Right forelimb (tissue), 1 donor: Measurements from ENCODE around the gene CDHR1.
A peak's percentile ranks its signal among the peaks of the same experiment; 100 is the strongest.
"Not testable (repeated sequence)": the region's sequence is repeated elsewhere in the genome, so short reads cannot be mapped to it uniquely, and the experiment has no call there.

ENCODE experiments used
- DNase-seq: peaks from one replicate; pipeline ENCODE4 v3.0.0-alpha.2; 2018

Gene CDHR1

DNA sequence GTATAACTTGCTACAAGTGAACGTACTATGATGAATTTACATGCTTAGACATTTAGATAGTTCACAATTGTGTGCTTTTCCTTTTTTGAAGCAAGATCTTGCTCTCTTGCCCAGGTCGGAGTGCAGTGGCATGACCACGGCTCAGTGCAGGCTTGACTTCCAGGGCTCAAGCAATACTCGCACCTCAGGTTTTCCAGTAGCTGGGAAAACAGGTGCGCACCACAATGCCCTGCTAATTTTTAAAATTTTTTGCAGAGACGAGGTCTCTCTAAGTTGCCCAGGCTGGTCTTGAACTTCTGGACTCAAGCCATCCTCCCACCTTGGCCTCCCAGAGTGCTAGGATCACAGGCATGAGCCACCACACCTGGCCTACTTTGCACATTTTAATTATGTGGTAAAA lies 18.9 kb upstream of the CDHR1 start:
- no peak for DNase-seq

DNA sequence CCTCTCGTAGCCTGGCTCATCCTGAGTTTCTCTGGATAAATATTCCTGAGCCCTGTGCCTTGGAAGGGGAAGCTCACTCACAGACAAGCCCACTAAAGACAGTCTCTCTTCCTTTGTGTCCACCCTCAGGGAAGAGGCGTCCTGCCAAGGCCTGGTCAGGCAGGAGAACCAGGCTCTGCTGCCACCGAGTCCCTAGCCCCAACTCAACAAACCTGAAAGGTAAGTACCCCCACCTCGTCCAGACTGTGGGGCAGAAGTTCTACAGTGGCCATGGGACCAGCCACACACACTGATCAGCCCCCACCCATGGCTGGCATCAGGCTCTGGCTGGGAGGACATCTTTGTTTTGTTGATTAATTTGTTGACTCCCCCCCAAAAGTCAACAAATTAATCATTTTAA lies 18.0 kb upstream of the CDHR1 start:
- no peak for DNase-seq

DNA sequence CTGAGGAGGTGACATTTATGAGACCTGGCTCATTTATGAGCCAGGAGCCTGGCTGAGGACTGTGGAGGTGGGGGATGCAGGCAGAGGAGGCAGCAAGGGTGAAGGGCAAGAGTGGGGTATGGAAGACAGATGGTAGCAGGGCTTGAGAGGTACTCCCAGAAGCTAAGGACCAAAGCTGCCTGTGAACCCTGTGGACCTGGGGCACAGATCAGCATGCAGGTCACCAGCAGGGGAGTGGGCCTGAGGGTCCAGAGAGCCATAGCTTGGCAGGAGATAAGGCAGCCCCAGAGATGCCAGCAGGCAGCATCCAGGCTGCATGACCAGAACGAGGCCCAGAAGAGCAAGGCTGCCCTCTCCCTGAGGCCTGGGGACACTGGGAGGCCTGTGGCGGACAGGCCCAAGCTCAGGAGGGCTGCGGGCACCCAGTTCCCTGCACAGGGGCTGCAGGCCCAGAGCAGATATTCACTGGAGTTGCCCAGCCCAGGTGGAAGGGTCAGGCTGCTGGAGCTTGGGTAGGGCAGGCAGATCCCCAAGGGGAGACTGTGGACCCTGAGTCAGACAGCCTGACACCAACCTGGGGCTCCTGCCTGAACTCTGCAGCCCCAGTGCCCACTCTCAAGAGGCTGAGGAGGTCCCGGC lies 17.4 kb upstream of the CDHR1 start:
- no peak for DNase-seq

DNA sequence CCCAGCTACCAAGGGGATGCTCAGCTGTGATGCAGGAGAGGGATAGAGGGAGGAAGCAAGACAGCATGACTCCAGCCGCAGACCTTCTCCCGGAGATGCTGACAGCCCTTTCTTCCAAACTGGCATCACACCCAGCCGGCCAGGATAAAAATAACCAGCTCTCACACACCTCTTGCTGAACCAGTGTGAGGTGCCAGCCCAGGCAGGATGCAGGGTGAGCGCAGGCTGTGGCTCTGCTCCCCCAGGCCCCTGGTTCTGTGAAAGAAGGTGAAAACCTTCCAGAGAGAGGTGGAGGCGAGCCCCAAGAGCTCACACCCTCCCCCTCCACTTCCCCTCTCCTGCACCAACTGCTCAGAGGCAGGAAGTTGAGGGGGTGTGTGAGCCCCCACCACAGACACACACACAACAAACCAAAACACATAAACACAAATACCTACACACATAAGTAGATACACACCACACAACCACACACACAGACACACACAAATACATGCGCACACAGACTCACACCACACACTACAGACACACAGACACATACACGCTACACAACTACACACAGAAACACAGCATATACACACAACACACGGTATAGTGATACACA lies 16.7 kb upstream of the CDHR1 start:
- no peak for DNase-seq

DNA sequence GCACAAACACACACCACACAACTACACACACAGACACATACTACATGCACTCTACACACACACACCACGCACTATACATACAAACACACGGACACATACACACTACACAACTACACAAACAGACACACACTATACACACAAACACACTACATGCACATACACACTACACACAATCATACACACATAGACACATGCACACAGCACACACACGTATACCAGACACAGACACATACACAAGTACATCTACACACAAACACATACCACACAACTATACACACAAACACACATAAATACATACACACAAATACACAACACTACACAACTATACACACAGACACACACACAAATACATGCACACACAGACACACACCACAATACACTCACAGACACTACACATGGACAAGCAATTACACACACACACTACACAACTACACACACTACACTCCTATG lies 16.2 kb upstream of the CDHR1 start:
- no peak for DNase-seq

DNA sequence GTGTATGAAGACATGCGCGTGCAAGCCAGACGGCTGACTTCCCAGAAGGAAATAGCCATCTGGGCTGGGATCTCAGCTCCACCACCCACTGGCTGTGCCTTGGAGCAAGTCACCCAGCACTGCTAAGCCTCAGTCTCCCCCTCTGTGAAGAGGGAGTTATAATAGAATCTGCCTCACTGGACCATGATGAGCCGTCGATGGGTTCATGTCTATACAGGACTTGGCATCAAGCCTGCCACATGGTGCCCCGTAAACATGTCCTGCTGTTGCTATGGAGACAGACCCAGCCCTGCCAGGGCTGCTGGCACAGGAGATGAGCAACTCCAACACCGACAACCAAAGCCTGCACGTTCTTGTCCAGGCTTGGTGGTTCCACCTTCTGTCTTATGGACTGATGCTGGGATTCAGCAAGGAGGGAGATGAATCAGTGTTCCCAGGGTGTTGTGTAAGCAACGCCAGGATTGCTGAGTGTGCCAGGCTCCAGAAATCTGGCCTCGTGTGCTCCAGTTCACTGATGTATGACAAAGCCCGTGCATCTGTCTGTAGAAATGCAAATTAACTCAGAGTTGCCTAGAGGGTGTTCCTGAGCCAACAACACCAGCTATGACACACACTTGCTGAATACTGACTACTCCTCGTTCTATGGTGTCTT lies 15.2 kb upstream of the CDHR1 start:
- no peak for DNase-seq

DNA sequence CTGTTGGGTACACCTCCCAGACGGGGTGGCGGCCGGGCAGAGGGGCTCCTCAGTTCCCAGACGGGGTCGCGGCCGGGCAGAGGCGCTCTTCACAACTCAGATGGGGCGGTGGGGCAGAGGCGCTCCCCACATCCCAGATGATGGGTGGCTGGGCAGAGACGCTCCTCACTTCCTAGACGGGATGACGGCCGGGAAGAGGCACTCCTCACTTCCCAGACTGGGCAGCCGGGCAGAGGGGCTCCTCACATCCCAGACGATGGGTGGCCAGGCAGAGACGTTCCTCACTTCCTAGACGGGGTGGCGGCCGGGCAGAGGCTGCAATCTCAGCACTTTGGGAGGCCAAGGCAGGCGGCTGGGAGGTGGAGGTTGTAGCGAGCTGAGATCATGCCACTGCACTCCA lies 14.0 kb upstream of the CDHR1 start:
- not testable (repeated sequence) for DNase-seq

DNA sequence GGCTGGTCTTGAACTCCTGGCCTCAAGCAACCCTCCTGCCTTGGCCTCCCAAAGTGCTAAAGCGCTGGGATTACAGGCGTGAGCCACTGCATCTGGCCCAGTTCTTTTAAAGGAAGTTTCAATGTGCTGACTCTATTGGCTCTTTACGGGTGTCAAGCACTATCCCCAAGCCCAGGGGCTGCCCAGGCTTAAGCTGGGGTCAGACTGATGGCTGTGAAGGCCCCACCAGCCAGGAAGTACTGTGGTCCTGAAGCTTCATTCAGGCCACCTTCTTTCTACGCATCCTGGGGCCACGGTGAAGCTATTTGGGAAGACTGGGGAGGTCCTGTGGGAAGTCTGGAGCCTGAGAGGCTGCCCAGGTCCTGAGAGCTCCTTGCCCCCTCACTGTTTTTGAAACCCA lies 12.7 kb upstream of the CDHR1 start:
- DNase-seq = peak; percentile 11

DNA sequence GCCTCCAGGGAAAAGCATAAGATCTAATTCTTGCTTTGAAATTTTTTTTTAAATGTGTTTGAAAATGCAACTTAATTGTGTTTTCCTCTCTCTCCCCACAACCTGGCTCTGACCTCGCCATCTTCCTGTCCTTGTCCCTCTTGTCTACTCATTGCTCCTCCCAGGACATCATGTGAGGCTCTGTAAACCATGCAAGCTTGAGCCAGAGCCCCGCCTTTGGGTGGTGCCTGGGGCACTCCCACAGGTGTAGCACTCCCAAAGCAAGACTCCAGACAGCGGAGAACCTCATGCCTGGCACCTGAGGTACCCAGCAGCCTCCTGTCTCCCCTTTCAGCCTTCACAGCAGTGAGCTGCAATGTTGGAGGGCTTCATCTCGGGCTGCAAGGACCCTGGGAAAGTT lies 9.8 kb upstream of the CDHR1 start:
- DNase-seq = no peak

DNA sequence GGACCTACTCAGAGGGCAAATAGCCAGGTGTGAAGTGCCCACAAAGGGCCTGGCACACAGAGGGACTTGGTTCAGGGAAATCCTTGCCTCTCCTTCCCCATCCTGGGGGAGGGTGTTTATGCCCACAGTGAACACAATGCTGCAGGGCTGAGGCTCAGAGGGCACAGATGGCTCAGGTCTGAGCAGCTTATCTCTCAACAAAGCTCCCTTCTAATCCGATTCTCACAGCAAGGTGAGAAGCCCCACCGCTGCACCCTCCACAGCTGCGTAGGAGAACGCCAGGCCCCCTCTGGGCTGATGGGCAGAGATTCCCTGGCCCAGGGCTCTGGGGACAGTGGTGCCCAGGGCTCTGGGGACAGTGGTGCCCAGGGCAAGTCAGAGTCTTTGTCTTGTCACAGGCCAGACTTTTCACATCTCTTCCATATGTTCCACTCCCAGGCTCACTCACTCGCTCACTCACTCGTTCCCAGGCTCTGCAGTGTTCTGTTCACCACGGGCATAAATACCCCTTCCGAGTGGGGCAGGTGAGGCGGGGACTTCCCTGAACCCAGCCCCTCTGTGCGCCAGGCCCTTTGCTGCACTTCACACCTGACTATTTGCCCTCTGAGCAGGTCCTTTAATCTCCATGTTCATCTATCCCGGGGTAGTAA lies 8.7 kb upstream of the CDHR1 start:
- peak; percentile 34 for DNase-seq

DNA sequence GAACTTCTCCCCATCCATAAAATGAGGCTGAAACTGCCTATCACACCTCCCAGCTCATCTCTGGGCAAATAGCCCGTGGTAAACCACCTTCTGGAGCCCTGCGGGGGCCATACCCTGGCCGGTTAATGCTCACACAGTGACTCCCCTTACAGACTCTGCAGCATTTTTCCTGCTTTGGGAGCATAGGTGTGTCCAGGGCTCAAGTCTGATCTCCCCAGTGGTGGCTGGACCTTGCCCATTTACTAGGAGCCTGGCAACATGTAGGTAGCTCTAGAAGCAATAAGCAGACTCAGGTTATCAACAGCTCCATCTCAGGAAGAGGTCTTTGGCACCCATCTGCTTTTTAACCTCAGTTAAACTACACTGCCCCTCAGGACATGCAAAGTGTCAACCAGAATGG lies 5.5 kb upstream of the CDHR1 start:
- DNase-seq = peak; percentile 12

DNA sequence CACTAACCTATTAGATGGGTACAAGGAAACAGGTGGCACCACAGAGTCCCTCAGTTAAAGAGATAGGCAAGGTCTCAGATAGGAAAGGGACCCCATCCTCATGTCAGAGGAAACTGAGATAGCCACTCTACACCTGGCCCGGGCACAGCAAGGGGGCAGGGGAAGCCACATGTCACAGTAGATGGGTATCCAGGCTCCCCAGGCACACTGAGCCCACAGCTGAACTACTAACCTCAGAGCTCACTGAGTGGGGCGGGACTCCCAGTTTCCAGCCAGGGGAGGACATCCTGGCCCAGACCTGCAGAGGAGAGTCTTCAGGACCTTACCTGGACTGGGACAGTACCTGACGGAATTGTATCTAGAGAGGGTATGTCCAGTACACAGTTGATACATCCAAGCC lies 3.7 kb upstream of the CDHR1 start:
- DNase-seq = peak; percentile 28

DNA sequence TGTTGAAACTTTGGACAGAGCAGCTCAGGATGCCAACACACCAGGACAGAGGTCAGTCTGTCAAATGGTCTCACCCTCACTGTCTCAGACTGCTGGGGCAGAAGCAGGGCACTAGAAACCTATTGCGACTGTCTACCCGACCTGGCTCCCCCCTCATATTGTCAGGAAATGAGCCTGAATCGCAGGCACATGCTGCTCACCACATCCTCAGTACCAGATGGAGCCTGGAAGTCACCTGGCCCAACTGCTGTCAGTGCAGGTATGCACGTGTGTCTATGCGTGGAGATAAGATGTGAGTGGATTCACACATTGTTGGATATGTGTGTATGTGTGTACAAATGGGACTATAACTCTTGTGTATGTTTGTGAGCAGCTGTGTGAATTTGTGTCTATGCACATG lies 3.2 kb upstream of the CDHR1 start:
- DNase-seq = no peak

DNA sequence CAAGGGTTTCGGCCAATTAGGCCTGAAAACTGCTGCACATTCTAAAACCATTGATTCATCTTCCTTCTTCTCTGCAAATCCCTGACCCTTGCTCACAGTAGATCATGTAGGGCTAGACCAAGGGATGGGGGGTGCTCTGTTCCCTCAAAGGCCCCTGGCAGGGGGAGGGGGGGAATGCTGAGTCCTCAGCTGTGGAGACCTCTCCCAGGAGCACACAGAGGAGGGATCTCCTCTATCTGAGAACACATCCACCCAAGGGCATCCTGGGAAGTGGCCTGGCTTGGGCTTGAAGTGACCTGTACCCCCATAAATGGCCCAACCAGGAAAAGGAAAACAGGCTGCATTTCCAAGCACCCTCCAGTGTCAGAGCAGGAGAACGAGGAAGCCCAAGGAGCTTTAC lies 1.0 kb upstream of the CDHR1 start:
- no peak for DNase-seq

DNA sequence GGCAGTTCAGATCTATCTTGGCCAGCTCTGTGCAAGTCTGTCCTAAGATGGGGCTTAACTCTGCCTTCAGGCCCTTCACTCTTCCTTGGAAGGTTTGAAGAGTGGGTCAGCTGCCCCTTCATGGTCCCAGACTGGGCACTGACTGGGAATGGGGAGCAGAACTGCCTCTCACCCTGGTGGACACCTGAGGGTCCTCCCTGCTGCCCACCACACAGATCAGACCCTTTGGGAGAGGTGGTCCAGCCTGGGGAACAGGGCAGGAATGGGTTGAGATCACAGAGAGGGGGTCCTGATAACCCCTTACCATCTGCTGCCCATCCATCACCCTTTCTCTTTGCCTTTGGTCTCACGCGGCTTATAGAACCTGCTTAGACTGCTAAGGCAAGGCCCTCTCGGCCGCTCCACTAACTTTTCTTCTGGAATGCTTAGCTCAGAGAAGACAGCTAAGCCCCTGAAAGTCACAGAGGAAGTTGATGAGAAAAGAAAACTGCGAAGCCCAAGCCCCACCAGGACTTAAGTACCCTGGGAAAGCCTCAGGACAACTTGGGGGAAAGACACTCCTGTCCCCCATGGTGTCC lies 402 bp upstream of the CDHR1 start:
- DNase-seq = no peak

DNA sequence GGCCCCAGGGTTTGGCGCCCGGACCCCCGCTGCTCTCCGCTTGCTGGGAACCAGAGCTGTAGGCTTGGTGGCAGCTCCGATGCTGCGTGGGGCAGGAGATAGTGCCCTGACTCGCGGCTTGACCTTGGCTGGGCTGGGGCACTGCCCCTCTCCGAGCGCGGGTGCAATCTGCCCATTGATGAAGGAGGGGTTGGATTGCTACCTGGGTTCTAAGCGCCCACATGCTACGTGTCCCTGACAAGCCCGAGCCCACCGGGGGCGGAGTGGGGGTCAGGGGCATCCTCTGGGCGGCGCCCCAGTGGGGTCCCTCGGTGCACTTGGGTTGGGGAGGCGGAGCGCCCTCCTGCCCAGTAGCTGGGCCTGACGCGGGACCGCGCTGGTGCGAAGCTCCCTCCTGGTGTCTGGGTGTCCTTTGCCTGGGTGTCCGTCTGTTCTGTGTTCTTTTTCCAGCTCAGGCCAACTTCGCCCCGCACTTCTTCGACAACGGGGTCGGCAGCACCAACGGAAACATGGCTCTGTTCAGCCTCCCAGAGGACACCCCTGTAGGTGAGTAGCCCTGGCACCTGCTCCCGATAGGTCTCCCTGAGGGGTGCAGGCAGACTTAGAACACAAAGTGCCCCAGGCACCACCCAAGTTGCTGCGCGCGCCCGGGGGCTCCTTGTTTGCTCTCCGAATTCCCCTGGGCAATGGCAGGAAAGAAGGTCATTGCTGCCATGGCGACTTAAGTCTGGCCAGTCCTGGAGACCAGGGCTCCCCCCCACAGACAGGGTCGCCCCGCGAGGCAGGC lies 900 bp downstream of the CDHR1 start:
- DNase-seq = no peak

DNA sequence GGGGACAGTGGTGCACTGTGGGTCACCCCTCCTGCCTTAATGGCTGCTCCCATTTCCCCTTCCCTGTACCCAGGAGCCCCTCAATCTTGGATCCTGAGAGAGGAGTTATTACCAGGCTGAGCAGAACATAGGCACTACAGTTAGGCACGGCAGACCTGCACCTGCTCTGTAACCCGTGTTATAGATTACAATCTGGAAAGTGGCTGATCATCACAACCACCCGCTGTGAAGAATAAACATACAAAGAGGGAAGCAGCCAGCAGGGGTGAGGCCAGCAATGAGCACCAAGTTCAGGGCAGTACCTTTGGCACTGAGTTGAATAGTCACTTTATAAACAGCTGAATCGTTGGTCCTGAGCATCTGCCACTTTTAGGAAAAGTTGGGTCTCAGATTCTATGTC lies 1.7 kb downstream of the CDHR1 start:
- DNase-seq = no peak

DNA sequence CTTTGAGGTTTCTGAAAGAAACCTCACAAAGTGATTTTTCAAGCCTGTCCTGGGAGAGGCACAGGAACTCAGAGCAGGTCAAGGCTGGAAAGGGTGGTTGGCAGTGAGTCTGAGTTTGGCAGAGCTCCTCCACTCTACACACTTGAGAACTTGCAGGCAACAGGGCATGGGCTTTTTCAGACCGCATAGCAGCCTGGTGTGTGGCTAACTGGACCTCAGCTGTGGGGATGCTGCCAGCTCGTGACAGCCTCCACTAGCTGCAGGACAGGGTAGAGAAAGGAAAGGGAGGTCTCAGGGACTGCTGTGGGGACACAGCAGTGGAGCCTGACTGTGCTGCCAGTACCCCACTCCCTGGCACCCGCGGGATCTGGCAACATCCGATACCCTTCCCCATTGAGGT lies 2.6 kb downstream of the CDHR1 start:
- DNase-seq = no peak

DNA sequence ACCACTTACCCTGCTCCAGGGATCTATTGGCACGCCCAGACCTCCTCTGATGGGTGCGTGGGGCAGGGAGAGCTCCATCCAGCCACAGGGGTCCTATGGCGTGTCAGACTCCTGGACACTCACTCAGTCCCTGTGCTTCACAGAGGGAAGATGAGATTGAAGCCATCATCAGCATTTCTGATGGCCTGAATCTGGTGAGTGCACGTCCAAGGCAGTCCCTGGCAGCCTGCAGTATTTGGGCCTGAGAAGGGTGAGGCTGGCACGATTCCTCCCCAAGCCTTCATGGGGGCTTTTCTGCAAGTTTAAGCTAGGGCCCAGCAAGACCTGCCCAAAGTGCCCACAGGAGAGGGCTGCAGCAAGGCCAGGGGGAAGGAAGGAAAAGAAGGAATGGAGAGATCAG lies 3.3 kb downstream of the CDHR1 start:
- no peak for DNase-seq

DNA sequence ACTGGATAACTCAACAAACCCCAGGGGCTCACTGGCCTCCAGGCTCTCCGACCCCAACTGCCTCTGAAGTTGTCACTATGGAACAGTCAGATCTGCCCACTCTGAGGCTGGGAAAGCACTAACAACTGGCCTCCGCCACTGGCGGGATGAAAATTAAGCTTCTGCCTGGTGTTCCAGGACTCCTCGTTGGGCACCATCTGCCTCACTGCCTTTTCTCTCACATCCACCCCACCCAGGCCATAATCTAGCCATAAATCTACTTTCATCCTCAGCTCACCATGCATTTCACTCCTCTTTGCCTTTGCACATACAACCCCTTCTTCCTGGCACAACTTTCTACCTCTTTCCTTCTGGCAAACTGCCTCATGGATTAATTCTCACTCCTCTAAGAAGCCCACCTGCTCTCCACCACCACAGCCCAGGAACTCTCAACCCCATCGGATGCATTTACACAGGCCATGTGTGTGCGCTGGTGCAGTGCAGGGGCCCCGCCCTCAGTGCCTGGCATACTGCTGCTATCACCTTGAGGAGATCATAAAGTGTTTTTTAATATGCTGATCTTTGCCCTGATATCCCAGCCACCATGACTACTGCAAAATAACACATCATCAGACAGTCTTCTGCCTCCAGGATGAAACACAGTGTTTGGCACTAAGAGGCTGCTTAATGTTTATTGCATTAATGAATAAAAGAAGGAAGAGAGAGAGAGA lies 4.0 kb downstream of the CDHR1 start:
- no peak for DNase-seq

DNA sequence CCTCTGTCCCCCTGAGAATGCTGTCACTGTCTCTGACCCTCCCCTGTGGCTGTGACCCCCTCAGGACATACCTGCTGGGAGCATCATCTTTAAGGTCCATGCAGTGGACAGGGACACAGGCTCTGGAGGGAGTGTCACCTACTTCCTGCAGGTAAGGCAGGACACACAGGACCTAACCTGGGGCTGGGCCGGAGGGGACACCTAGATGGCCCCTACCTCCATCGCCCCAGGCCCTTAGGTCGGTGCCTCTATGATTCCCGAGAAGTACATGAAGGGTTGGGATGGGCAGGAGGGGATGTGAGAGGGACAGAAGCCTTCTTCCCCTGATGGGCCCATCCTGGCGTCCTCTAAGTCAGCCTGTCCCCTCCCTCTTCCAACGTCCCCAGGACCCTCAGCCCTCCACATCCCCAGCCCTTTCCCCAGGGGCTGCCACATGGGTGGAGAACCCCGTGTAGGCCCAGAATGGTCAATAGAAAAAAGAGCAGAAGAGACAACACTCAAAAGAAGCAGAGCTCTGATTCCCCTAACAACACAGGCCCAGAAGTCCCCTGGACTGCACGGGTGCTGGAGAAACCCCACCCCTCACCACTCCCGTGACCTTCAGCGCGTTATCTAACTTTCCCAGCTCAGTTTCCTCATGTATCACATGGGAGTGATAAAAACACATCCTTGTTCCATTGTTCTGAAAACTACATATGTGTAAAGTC lies 6.4 kb downstream of the CDHR1 start:
- no peak for DNase-seq

DNA sequence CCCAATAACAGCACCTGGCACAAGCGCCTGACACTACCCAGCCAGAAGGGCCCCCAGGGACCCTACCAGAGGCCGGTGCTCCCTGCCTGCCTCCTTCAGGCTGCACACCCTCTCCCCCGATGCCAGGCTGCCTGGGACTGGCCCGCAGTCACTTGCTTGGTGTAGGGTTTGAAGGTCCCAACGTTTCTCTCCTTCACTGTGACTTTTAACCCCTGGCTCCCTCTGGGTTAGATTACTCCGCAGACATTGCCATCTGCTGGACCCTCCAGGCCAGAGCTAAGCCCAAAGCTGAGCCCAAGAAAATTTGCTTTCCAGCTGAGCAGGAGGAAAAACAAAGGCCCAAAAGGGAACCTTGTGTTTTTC lies 6.9 kb downstream of the CDHR1 start:
- DNase-seq = no peak
